ENCODE results near the gene STK24.

Gene STK24

DNA sequence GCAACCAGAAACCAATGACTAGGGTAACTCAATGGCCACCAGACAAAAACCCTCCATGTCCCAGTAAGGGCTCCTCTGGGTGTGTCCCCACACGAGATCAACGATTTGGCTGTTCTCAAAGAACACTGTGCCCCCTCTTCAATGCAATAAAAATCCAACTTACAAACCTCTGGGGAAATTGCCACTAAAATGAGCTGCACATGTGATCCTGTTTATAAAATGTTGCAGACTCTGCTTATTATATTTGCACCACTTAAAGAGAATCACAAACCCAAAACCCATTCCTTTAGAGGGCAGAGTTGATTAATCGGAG lies 80.5 kb downstream of the STK24 start:
- no peaks in the 10 kb centered on the region for H3K9me3 ChIP-seq
- peaks cover 19% of the 10 kb centered on the region for H3K36me3 ChIP-seq
- TF ChIP-seq, protein P1, sequence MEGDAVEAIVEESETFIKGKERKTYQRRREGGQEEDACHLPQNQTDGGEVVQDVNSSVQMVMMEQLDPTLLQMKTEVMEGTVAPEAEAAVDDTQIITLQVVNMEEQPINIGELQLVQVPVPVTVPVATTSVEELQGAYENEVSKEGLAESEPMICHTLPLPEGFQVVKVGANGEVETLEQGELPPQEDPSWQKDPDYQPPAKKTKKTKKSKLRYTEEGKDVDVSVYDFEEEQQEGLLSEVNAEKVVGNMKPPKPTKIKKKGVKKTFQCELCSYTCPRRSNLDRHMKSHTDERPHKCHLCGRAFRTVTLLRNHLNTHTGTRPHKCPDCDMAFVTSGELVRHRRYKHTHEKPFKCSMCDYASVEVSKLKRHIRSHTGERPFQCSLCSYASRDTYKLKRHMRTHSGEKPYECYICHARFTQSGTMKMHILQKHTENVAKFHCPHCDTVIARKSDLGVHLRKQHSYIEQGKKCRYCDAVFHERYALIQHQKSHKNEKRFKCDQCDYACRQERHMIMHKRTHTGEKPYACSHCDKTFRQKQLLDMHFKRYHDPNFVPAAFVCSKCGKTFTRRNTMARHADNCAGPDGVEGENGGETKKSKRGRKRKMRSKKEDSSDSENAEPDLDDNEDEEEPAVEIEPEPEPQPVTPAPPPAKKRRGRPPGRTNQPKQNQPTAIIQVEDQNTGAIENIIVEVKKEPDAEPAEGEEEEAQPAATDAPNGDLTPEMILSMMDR (IDR thresholded peaks at IDR 0.05): no peak
- H3K27ac ChIP-seq: no peak overlapping the region
- no peaks in the 10 kb centered on the region for H3K27me3 ChIP-seq
- H3K4me3 ChIP-seq (ENCODE audit: low read depth in 1 of 2, low read length in 1 of 2): no peak overlapping the region
- peaks cover 4 to 15% of the 10 kb centered on the region in 2 experiments for H3K4me1 ChIP-seq (ENCODE audit: control insufficient read depth in 1 of 2, insufficient read depth in 1 of 2, low read depth in 1 of 2, low read length in 1 of 2)

- TF ChIP-seq, protein P1 (IDR thresholded peaks at IDR 0.05): no peak
- H3K9me3 ChIP-seq: no peaks in the 10 kb centered on the region
- H3K4me1 ChIP-seq (ENCODE audit: control insufficient read depth in 1 of 2, insufficient read depth in 1 of 2, low read depth in 1 of 2, low read length in 1 of 2): peaks cover 4 to 15% of the 10 kb centered on the region in 2 experiments
- peaks cover 19% of the 10 kb centered on the region for H3K36me3 ChIP-seq
- peak overlapping the region; percentile 14 for H3K27ac ChIP-seq
- H3K4me3 ChIP-seq (ENCODE audit: low read depth in 1 of 2, low read length in 1 of 2): no peak overlapping the region
- no peaks in the 10 kb centered on the region for H3K27me3 ChIP-seq
These were observed 81.1 kb downstream of the STK24 start for GRCh38 chr13:98495627-98496478.

DNA sequence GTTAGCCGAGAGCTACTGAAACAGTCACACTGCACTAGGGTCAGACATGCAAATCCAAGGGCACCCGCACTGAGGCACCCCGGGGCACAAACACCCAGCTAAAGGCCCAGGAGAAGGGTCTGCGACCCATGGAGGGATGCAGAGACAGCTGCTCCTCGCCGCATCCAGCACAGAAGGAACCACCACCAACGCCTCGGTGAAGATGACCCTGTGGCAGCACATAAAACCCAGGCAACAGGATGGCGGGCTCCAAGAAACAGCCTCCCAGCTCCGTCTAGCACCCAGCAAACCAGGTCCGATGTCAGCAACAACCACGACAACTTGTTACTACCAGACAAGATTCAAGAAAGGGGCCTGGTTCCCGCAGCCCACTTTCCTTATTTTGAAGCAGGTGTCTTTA lies 82.1 kb downstream of the STK24 start:
- H3K27ac ChIP-seq: no peak overlapping the region
- no peaks in the 10 kb centered on the region for H3K27me3 ChIP-seq
- H3K9me3 ChIP-seq: no peaks in the 10 kb centered on the region
- TF ChIP-seq, protein P1 (IDR thresholded peaks at IDR 0.05): no peak
- H3K4me3 ChIP-seq (ENCODE audit: low read depth in 1 of 2, low read length in 1 of 2): no peak overlapping the region
- H3K36me3 ChIP-seq: peaks cover 18% of the 10 kb centered on the region
- H3K4me1 ChIP-seq (ENCODE audit: control insufficient read depth in 1 of 2, insufficient read depth in 1 of 2, low read depth in 1 of 2, low read length in 1 of 2): peaks cover 4 to 15% of the 10 kb centered on the region in 2 experiments

DNA sequence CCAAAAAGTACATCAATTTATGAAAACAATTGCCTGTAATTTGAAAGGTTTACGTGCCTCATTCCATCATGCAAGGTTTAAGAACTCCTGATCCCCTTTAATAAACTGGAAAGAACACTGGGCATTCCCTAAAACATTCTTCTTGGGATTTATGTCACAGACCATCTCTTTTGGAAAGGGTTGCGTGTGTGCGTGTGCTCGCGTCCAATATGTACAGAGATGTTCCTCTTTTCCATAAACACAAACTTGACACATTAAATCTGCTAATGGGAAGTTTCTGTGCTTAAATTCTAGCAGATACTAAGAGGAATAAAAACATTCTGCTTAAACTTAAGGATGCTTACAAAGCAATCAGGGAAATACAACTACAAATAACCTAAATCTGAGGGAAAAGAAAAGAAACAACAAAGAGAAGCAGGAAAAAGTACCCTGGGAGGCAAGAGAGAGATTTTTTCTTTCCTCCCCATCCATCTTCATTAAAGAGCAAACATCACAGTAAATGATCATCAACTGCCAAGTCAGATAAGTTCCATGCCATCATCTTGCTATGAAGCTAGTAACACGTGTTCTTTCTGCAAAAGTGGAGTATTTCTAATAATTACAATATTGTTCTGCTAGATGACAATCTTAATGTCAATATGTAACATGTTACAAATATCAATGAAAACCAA lies 83.7 kb downstream of the STK24 start:
- Histone ChIP-seq H3K9me3 (no peaks in the 10 kb centered on the region), H3K4me3 (ENCODE audit: low read depth in 1 of 2, low read length in 1 of 2) (no peak overlapping the region), H3K27ac (no peak overlapping the region), H3K27me3 (no peaks in the 10 kb centered on the region), H3K4me1 (ENCODE audit: control insufficient read depth in 1 of 2, insufficient read depth in 1 of 2, low read depth in 1 of 2, low read length in 1 of 2) (peaks cover 4 to 15% of the 10 kb centered on the region in 2 experiments), H3K36me3 (peaks cover 6% of the 10 kb centered on the region)
- TF ChIP-seq, protein P1 (IDR thresholded peaks at IDR 0.05): no peak

DNA sequence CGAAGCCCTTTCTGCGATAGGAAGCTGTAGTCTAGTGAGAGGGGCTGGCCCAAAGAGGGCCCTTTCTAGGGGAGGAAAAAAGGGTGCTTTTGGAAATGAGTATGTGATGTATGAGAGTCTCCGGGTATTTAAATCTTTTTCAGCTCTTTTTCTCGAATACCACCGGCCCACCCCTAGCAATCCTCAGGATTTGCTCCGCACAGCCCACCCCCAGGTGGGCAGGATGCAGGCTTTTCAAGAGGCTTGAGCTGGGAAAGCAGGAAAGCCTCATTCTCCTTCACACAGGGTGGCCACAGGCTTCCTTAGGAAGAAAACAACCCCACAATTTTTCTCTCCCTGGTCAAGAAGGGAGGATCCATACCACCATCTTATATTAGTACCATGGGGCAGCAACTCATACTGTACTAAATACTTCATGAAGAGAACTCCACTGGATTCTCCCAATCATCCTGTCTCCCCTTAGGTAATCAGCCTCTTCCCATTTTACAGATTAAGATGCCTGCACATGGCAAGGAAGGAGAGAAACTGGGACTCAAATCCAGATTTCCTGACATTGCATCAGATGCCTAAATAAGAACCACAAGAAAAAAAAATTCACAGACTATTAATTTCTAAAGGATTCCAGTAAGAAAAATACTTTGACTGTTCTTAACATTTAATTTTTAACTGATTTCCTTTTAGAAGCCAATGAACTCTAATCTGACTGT lies 84.4 kb downstream of the STK24 start:
- no peaks in the 10 kb centered on the region for H3K9me3 ChIP-seq
- peaks cover 9 to 19% of the 10 kb centered on the region in 2 experiments for H3K4me1 ChIP-seq (ENCODE audit: control insufficient read depth in 1 of 2, insufficient read depth in 1 of 2, low read depth in 1 of 2, low read length in 1 of 2)
- H3K27me3 ChIP-seq: no peaks in the 10 kb centered on the region
- H3K36me3 ChIP-seq: peaks cover 4% of the 10 kb centered on the region
- no peak overlapping the region for H3K27ac ChIP-seq
- TF ChIP-seq, protein P1 (IDR thresholded peaks at IDR 0.05): no peak
- no peak overlapping the region for H3K4me3 ChIP-seq (ENCODE audit: low read depth in 1 of 2, low read length in 1 of 2)
